ENCODE results near the gene GPN1.

DNA sequence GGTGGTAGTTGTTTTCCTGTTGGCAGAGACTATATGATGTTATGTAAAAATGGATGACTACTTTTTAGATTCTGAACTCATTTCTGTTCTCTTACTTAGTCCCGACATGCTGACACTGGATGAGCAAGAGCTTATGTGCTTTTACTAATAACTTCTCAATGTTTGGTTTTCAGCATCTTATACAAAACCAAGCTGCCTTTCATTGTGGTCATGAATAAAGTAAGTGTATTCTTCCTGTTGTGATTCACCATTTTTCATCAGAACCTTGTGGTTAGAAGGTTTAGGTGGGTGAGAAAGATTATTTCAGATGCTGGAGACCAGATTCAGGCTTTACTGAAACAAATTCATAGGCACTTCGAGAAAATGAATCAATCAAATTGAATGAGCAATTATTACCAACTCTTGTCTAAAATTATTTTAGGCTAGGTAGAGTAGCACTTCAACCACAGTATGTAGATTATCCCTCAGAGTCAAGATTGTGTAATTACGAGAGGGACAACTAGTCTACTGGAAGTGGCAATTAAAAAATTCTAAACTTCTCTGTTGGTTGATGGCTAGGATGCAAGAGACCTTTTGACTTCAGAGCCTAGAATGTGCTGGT, 9.3 kb downstream of the GPN1 start:
- TF ChIP-seq EZH2 (IDR thresholded peaks at IDR 0.05; ENCODE audit: low read depth, unreplicated experiment) (no peak), EZH2phosphoT487 (IDR thresholded peaks at IDR 0.05; ENCODE audit: unreplicated experiment) (no peak), CREB1 (CRISPR knock-in tag; IDR thresholded peaks at IDR 0.05; ENCODE audit: low read depth) (no peak), JUNB (IDR thresholded peaks at IDR 0.05; ENCODE audit: unreplicated experiment) (no peak), POLR2AphosphoS5 (IDR thresholded peaks at IDR 0.05; ENCODE audit: low read depth) (no peak), STAT1 (IDR thresholded peaks at IDR 0.05; ENCODE audit: unreplicated experiment) (no peak), NANOG (IDR thresholded peaks at IDR 0.05; ENCODE audit: borderline replicate concordance) (no peak), ZNF331 (CRISPR knock-in tag; IDR thresholded peaks at IDR 0.05; ENCODE audit: low read depth) (no peak)
- TF ChIP-seq, protein P1, sequence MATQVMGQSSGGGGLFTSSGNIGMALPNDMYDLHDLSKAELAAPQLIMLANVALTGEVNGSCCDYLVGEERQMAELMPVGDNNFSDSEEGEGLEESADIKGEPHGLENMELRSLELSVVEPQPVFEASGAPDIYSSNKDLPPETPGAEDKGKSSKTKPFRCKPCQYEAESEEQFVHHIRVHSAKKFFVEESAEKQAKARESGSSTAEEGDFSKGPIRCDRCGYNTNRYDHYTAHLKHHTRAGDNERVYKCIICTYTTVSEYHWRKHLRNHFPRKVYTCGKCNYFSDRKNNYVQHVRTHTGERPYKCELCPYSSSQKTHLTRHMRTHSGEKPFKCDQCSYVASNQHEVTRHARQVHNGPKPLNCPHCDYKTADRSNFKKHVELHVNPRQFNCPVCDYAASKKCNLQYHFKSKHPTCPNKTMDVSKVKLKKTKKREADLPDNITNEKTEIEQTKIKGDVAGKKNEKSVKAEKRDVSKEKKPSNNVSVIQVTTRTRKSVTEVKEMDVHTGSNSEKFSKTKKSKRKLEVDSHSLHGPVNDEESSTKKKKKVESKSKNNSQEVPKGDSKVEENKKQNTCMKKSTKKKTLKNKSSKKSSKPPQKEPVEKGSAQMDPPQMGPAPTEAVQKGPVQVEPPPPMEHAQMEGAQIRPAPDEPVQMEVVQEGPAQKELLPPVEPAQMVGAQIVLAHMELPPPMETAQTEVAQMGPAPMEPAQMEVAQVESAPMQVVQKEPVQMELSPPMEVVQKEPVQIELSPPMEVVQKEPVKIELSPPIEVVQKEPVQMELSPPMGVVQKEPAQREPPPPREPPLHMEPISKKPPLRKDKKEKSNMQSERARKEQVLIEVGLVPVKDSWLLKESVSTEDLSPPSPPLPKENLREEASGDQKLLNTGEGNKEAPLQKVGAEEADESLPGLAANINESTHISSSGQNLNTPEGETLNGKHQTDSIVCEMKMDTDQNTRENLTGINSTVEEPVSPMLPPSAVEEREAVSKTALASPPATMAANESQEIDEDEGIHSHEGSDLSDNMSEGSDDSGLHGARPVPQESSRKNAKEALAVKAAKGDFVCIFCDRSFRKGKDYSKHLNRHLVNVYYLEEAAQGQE (IDR thresholded peaks at IDR 0.05; ENCODE audit: unreplicated experiment): no peak
- TF ChIP-seq, protein P2, sequence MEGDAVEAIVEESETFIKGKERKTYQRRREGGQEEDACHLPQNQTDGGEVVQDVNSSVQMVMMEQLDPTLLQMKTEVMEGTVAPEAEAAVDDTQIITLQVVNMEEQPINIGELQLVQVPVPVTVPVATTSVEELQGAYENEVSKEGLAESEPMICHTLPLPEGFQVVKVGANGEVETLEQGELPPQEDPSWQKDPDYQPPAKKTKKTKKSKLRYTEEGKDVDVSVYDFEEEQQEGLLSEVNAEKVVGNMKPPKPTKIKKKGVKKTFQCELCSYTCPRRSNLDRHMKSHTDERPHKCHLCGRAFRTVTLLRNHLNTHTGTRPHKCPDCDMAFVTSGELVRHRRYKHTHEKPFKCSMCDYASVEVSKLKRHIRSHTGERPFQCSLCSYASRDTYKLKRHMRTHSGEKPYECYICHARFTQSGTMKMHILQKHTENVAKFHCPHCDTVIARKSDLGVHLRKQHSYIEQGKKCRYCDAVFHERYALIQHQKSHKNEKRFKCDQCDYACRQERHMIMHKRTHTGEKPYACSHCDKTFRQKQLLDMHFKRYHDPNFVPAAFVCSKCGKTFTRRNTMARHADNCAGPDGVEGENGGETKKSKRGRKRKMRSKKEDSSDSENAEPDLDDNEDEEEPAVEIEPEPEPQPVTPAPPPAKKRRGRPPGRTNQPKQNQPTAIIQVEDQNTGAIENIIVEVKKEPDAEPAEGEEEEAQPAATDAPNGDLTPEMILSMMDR (conservative IDR thresholded peaks at IDR 0.05; ENCODE audit: low read depth in 2 of 2): no peak
- TF ChIP-seq, protein P3, sequence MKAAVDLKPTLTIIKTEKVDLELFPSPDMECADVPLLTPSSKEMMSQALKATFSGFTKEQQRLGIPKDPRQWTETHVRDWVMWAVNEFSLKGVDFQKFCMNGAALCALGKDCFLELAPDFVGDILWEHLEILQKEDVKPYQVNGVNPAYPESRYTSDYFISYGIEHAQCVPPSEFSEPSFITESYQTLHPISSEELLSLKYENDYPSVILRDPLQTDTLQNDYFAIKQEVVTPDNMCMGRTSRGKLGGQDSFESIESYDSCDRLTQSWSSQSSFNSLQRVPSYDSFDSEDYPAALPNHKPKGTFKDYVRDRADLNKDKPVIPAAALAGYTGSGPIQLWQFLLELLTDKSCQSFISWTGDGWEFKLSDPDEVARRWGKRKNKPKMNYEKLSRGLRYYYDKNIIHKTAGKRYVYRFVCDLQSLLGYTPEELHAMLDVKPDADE (IDR thresholded peaks at IDR 0.05): no peak

Data from GM23338 (cell line).